ENCODE results near the gene PTPRH. TPM values are rescaled to one million over a fixed set of nuclear protein-coding genes. Genes with fewer than 3 reads are reported as not detected.

PTPRH gene
- total and polyA plus RNA-seq, 9 of the 15 experiments (the other 6 are each of a cell fraction or from before 2014, with no cell fraction given) = 0.87 to 34.3 (median 22.7) TPM

- TF ChIP-seq MAX (CRISPR knock-in tag; IDR thresholded peaks at IDR 0.05) = peak; percentile 49; the same call in 1 of the 2 replicates
- TF ChIP-seq ZNF121 (CRISPR knock-in tag; conservative IDR thresholded peaks at IDR 0.05) = no peak
- no peak for TF ChIP-seq CBX1 (IDR thresholded peaks at IDR 0.05; ENCODE audit: low read depth)
- TF ChIP-seq GABPA (tag; conservative IDR thresholded peaks at IDR 0.05; ENCODE audit: low read depth) = no peak
- no peak for TF ChIP-seq SNRNP70 (optimal IDR thresholded peaks at IDR 0.05; ENCODE audit: low read depth, low read length)
- peak; percentile 74; the same call in 1 of the 2 replicates for TF ChIP-seq FOXJ3 (CRISPR knock-in tag; IDR thresholded peaks at IDR 0.05)
- no peak for TF ChIP-seq NFRKB (IDR thresholded peaks at IDR 0.05; ENCODE audit: low read depth)
- no peak for TF ChIP-seq POU5F1 (IDR thresholded peaks at IDR 0.05; ENCODE audit: borderline replicate concordance, low read depth, low read length, partially characterized antibody)
- TF ChIP-seq ZNF41 (CRISPR knock-in tag; conservative IDR thresholded peaks at IDR 0.05) = 0 out of 2 replicates have a peak, but pooled peaks have one; percentile 23
- TF ChIP-seq SIRT6 (IDR thresholded peaks at IDR 0.05; ENCODE audit: low read depth, low read length) = no peak
- TF ChIP-seq RFX1 (IDR thresholded peaks at IDR 0.05) = peak; percentile 100
- TF ChIP-seq, protein P1, sequence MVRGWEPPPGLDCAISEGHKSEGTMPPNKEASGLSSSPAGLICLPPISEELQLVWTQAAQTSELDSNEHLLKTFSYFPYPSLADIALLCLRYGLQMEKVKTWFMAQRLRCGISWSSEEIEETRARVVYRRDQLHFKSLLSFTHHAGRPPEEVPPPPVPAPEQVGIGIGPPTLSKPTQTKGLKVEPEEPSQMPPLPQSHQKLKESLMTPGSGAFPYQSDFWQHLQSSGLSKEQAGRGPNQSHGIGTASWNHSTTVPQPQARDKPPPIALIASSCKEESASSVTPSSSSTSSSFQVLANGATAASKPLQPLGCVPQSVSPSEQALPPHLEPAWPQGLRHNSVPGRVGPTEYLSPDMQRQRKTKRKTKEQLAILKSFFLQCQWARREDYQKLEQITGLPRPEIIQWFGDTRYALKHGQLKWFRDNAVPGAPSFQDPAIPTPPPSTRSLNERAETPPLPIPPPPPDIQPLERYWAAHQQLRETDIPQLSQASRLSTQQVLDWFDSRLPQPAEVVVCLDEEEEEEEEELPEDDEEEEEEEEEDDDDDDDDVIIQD (CRISPR knock-in tag; IDR thresholded peaks at IDR 0.05) = no peak
- no peak for TF ChIP-seq IFI16 (CRISPR knock-in tag; IDR thresholded peaks at IDR 0.05)
- no peak for TF ChIP-seq SMAD1 (IDR thresholded peaks at IDR 0.05; ENCODE audit: low read depth, low read length, partially characterized antibody)
- TF ChIP-seq DDX20 (tag; IDR thresholded peaks at IDR 0.05; ENCODE audit: low read depth) = no peak
- TF ChIP-seq GTF2A2 (tag; IDR thresholded peaks at IDR 0.05) = no peak
- TF ChIP-seq, protein P2, sequence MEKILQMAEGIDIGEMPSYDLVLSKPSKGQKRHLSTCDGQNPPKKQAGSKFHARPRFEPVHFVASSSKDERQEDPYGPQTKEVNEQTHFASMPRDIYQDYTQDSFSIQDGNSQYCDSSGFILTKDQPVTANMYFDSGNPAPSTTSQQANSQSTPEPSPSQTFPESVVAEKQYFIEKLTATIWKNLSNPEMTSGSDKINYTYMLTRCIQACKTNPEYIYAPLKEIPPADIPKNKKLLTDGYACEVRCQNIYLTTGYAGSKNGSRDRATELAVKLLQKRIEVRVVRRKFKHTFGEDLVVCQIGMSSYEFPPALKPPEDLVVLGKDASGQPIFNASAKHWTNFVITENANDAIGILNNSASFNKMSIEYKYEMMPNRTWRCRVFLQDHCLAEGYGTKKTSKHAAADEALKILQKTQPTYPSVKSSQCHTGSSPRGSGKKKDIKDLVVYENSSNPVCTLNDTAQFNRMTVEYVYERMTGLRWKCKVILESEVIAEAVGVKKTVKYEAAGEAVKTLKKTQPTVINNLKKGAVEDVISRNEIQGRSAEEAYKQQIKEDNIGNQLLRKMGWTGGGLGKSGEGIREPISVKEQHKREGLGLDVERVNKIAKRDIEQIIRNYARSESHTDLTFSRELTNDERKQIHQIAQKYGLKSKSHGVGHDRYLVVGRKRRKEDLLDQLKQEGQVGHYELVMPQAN (IDR thresholded peaks at IDR 0.05; ENCODE audit: borderline replicate concordance) = no peak
- no peak for TF ChIP-seq NFXL1 (CRISPR knock-in tag; IDR thresholded peaks at IDR 0.05)
- no peak for TF ChIP-seq MEF2D (tag; conservative IDR thresholded peaks at IDR 0.05; ENCODE audit: low read depth)
- no peak for TF ChIP-seq ZNF316 (IDR thresholded peaks at IDR 0.05)
- no peak for TF ChIP-seq ZBED1 (IDR thresholded peaks at IDR 0.05)
- TF ChIP-seq SRSF9 (IDR thresholded peaks at IDR 0.05; ENCODE audit: borderline replicate concordance, low read depth, low read length) = no peak
- no peak for TF ChIP-seq MYNN (IDR thresholded peaks at IDR 0.05)
- TF ChIP-seq MYNN (CRISPR knock-in tag; IDR thresholded peaks at IDR 0.05) = no peak
- TF ChIP-seq MYBL2 (IDR thresholded peaks at IDR 0.05; ENCODE audit: low read depth) = no peak
- TF ChIP-seq MYBL2 (CRISPR knock-in tag; IDR thresholded peaks at IDR 0.05; ENCODE audit: borderline replicate concordance) = no peak
- no peak for TF ChIP-seq ETV5 (CRISPR knock-in tag; IDR thresholded peaks at IDR 0.05; ENCODE audit: low read depth)
- no peak for TF ChIP-seq U2AF1 (optimal IDR thresholded peaks at IDR 0.05; ENCODE audit: low read depth, low read length)
Measured at GRCh38 chr19:55166530-55167268, 42.6 kb downstream of the PTPRH start, which contains the start of gene DNAAF3 (continued).

All from K562 (cell line).